Epithelial cell of prostate (primary cell): ENCODE data around the gene CEP170.
"Not testable (repeated sequence)": the region's sequence is repeated elsewhere in the genome, so short reads cannot be mapped to it uniquely, and the experiment has no call there.

Experiments used
- DNase-seq: peaks from one replicate; pipeline ENCODE4 v3.0.0-alpha.2; 2011; ENCODE audit warnings: low read depth, low spot score
- H3K27ac ChIP-seq: fragments of 450-650 bp; 2 replicates; pipeline ENCODE4 v1.5.1; 2017; ENCODE audit warnings: mild to moderate bottlenecking

CEP170 gene

DNA sequence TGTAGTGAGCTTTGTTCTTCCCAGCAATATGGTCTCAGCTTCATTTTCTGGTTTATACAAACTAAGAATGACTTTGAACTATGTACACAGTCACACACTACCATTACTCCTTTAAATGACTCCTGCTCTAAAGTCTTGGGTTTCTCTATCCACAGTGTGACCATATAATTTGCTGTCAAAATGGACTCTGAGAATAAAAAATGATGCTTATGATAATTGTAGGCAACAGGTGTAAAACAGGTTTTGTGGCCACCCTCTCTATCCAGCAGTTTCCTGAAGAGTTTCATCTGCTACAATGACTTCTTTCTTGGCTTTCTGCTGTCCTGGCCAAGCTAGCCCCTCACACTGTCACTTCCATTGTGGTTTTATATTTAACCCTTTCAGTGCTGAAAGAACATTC, 71.4 kb downstream of the CEP170 start:
- H3K27ac ChIP-seq, DNase-seq: not testable (repeated sequence)

DNA sequence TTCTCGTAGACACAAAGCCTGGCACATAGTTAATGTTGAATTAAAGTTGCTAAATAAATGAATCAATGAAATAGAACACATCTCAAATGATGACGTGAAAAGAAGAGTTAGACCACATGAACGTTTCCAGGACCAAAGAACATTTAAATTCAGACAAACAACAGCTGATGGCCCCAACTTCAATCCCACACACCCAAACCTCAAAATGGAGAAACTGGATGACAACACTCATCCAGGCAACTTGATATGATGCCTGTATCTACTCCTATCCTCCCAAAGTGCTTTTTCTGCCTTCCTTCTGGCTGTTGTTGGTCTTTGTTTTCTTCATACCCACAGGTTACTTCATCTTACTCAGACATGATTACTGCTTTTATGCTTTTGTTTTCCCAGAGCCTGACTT, 71.9 kb downstream of the CEP170 start:
- DNase-seq, H3K27ac ChIP-seq: not testable (repeated sequence)

DNA sequence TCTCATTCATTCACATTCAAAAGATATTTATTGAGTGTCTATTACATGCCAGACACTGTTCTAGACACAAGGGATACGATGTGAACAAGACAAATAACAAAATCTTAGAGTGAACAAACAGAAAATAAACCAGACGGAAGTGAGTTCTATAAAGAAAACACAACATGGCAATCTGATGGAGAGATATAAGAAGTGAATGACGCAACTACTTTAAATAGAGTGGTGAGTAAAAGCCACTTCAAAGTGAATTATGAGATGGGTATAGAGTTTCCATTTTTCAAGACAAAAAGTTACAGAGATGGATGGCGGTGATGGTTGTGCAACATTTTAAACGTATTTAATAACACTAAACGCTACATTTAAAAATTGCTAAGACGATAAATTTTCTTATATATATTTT, 75.4 kb downstream of the CEP170 start:
- no peak overlapping the region for H3K27ac ChIP-seq
- DNase-seq, result no peak

DNA sequence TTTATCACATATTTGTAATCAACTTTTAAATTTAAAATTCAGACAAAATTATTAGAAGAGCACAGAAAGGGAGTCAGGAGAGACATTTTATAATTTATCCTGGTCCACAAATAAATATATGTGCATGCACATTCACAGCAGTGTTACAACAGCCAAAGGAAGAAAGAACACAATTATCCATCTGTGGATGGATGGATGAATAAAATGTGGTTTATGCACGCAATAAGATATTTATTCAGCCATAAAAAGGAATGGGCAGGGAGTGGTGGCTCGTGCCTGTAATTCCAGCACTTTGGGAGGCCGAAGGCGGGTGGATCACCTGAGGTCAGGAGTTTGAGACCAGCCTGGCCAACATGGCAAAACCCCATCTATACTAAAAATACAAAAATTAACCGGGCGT, 77.3 kb downstream of the CEP170 start:
- H3K27ac ChIP-seq, result not testable (repeated sequence)

DNA sequence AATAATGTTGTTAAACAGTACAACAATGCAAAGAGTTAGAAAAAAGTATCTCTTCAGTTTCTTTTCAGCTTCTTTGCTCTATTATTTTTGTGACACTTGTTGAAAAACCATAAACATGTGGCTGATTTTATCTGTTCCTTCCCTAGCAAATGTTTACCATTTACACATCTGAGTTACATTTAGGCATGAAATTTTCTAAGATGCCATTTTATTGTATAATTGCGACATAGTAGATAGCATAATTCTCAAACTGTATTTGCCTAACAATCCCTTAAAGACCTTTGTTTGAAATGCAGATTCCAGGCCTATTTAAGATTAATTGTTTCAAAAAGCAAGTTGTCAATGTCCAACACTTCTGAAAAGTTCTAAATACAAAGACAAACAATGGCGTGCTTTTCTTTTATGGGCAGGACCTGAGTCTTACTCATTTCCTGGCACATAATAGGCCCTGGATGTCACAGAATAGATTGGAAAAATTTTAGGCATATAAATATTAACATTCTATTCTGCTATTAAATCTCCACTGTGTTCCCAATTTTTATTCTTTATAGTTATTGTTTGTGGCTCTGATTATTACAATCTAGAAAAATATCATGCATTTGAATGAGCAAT, 81.2 kb downstream of the CEP170 start:
- peak overlapping the region; percentile 12 for H3K27ac ChIP-seq
- not testable (repeated sequence) for DNase-seq

More for the DNA sequence above, 77.3 kb downstream of the CEP170 start:
- not testable (repeated sequence) for DNase-seq

- not testable (repeated sequence) for H3K27ac ChIP-seq, DNase-seq
Observed at GRCh38 chr1:243164911-243165310, 90.2 kb downstream of the CEP170 start.

- not testable (repeated sequence) for DNase-seq, H3K27ac ChIP-seq
Observed at GRCh38 chr1:243150906-243151305, 104.2 kb downstream of the CEP170 start.

DNA sequence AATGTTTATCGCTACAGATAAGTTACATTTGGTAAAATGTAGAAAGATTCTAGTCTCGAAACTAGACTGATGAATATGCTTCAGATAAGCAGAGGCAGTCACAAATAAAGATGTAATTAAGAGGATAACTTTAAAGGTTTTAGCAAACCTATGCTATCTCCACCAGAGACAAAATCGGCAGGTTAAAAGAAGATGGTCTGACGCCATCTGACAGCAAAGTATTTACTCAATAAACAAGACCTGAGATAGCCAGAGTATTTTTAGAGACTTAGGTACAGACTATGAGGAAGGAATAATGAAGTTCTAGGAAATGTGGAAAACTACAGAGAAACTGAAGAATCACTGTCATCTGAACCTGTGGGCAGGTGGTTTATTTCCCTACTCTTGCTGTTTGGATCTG, 106.0 kb downstream of the CEP170 start:
- not testable (repeated sequence) for DNase-seq

DNA sequence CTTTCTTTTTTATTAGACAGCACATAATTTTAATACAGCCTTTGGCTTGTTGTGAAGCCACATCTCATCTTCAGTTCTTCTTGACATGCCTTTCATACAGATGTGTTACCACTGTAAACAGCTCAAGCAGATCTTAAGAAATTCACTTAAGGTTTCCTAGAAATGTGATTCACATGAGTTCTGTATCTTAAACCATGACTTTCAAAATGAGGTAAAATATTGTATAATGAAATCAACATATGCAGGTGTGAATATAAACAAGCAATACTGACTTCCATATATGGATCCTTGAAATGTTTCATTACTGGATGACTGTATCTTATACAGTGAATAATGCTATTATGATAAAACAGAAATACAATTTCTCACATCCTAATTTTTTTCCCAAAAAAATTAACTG, 107.7 kb downstream of the CEP170 start:
- not testable (repeated sequence) for H3K27ac ChIP-seq, DNase-seq

More for the DNA sequence above, 106.0 kb downstream of the CEP170 start:
- H3K27ac ChIP-seq, result not testable (repeated sequence)

- DNase-seq, H3K27ac ChIP-seq: not testable (repeated sequence)
Observed at GRCh38 chr1:243140498-243140897, 114.6 kb downstream of the CEP170 start.

DNA sequence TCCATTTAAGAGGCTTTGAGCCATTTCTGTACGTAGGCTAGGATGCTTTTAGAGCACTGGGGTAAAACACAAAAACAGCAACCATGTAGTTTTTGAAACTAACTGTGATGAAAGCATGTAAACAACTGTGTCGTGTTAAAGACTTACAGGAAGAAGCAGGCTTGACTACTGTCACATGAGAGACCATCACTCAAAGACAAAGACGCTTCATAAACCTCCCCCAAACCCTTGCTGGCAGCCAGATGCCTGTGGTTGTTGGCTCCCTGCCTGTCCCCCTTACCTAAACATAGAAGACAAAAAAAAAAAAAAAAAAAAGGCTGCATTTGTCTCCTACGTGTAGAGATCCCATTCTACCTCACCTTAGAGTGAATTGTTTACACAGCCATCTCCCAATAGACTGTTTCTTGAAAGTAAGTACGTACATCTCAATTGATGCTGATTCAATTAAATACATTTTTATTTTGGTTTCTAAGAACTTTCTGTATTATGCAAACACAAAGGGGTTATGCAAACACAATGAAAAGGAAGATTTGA, 132.1 kb downstream of the CEP170 start:
- not testable (repeated sequence) for H3K27ac ChIP-seq, DNase-seq

DNA sequence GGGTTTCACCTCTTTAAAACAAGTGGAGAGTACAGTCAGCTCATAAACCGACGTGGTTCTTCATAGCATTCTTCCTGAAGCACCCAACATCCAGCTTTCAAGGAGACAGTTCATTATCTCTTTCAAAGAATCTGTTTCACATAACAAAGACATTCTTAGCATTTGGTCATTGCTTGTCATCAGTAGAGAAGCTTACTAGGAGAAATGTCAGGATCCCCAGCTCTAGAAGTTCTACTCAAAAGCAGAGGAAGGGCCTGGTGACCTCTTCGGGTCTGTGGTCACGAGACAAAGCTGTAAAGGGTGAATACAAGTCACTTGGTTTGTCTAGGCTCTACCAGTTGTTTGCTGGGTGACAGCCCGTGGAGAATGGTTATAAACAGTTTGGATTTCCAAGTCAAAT, 133.1 kb downstream of the CEP170 start:
- not testable (repeated sequence) for H3K27ac ChIP-seq, DNase-seq

DNA sequence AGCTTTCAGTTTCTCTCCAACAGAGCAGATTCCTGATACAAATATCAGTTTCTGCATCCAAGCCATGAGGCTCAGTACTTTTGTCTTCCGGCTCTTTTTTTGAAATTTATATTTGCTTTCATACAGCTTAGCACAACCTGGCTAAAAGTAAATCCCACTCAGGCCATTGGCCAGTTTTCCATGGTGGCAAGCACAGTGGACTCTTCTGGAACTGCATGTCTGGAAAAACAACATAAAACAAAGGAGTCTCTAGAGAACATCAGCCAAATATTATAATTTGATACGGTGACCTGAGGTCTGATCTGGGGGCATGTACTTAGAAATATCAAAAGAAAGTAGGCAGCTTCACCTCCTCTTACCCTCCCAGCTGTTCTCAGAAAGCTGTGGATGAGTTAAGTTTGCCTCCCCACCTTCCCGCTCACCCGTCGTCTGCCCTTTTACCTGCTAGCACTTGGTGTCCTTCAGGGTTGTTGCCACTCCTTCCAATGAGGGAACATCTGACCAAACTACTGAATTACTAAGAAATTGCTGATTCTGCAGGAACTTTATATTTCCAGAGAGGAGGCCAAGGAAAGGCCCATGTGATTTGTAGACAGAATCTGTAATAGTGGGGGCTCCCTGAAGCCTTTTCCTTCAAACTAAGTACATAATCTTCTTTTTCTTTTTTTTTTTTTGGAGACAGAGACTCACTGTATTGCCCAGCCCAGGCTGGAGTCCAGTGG, 136.3 kb downstream of the CEP170 start:
- DNase-seq, H3K27ac ChIP-seq: not testable (repeated sequence)

DNA sequence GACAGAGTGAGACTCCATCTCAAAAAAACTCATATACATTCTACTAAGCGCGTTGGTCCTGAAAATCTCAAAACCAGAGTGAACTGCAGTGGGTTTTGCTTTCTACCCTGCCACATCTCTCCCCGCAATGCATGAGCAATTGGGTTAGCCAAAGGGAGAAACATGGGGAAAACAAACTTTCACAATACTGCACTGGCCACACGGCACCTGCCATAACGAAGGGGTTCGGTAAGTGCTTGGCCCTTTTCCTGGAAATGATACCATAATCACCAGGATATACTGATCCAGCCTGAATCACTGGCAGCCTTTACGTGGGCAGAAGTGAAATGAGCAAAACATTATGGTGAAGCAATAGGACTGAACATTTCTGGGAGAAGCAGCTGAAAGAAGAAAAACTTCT, 138.9 kb downstream of the CEP170 start:
- DNase-seq, H3K27ac ChIP-seq: not testable (repeated sequence)

DNA sequence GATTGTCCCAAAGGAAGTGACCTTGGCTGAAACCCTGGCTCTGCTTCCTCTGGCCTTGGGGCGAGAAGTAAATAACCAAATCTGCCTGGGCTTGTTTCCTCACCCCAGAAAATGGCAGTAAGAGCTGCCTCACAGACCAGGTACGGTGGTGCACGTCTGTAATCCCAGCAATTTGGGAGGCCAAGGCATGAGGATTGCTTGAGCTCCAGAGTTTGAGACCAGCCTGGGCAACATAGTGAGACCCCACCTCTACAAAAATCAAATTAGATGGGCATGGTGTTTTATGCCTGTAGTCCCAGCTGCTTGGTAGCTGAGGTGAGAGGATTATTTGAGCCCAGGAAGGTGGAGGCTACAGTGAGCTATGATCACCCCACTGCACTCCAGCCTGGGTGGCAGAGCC, 140.3 kb downstream of the CEP170 start:
- not testable (repeated sequence) for DNase-seq, H3K27ac ChIP-seq

- DNase-seq, H3K27ac ChIP-seq: not testable (repeated sequence)
Observed at GRCh38 chr1:243114059-243114713, 140.9 kb downstream of the CEP170 start.

- not testable (repeated sequence) for H3K27ac ChIP-seq, DNase-seq
Observed at GRCh38 chr1:243107171-243107570, 147.9 kb downstream of the CEP170 start.

- not testable (repeated sequence) for DNase-seq
Observed at GRCh38 chr1:243105652-243106332, 149.3 kb downstream of the CEP170 start.

GRCh38 chr1:243105104-243105503, 150.0 kb downstream of the CEP170 start:
- DNase-seq, result not testable (repeated sequence)
- peak overlapping the region; percentile 64 for H3K27ac ChIP-seq

More at GRCh38 chr1:243105652-243106332, 149.3 kb downstream of the CEP170 start:
- peak overlapping the region; percentile 64 for H3K27ac ChIP-seq

DNA sequence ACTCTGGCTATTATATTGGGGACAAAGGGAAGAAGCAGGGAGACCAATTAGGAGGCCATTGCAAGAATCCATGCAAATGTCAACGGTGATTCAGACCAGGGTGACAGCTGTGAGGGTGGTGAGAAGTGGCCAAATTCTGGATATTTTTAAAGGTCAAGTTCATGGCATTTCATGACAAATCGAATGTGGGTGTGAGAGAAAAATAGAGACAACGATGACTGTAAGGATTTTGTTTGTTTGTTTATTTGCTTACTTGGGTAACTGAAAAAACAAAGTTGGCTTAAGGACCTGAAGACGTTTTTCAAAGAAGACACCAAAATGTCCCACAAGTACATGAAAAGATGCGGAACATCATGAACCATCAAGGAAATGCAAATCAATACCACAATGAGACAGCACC, 150.6 kb downstream of the CEP170 start:
- not testable (repeated sequence) for DNase-seq
- H3K27ac ChIP-seq, result peak overlapping the region; percentile 64
